HFFc6 (cell line): ENCODE measurements around the gene USP47. TPM values are rescaled to one million over a fixed set of nuclear protein-coding genes. Genes with fewer than 3 reads are reported as not detected.
A peak's percentile ranks its signal among the peaks of the same experiment; 100 is the strongest.

Experiments used
- DNase-seq: peaks from one replicate; pipeline ENCODE4 v3.0.0-alpha.2; 2018
- H3K27ac Mint-ChIP-seq: 2 replicates; pipeline ENCODE4 v1.8.0; 2020; ENCODE audit warnings: mild to moderate bottlenecking, mixed read lengths
- H3K27me3 Mint-ChIP-seq: 2 replicates; pipeline ENCODE4 v1.8.0; 2021; ENCODE audit warnings: mild to moderate bottlenecking, moderate library complexity, mixed read lengths; ENCODE audit not compliant: insufficient read depth
- H3K36me3 Mint-ChIP-seq: 2 replicates; pipeline ENCODE4 v1.8.0; 2021; ENCODE audit warnings: low read depth, mixed read lengths
- H3K4me1 Mint-ChIP-seq: 2 replicates; pipeline ENCODE4 v1.8.0; 2020; ENCODE audit warnings: low read depth, mixed read lengths
- H3K4me3 Mint-ChIP-seq: 2 replicates; pipeline ENCODE4 v1.8.0; 2020; ENCODE audit warnings: mild to moderate bottlenecking, moderate library complexity, mixed read lengths
- H3K9me3 Mint-ChIP-seq: 2 replicates; pipeline ENCODE4 v1.8.0; 2020; ENCODE audit warnings: mild to moderate bottlenecking, mixed read lengths
- total RNA-seq, 6 experiments: library from RNA; stranded (reverse); fragmentation: NEBNext Ultra II Directional; extraction: Animal tissue kit (Norgen Biotek cat#: 25700); gene quantifications; 2 replicates in 1 of 6; 3 replicates in 5 of 6; pipeline ENCODE4 v1.2.3, GENCODE V29; 2021
- TF ChIP-seq, protein P1 (sequence below): fragments of 200-600 bp; sonication (generic); IDR thresholded peaks from 2 replicates; pipeline ENCODE4 v1.5.0; 2021; ENCODE audit warnings: antibody characterized with exemption, mild to moderate bottlenecking

The USP47 gene
- total RNA-seq, 6 experiments from 2014 or later: 33.6 to 38.7 (median 35.1) TPM

DNA sequence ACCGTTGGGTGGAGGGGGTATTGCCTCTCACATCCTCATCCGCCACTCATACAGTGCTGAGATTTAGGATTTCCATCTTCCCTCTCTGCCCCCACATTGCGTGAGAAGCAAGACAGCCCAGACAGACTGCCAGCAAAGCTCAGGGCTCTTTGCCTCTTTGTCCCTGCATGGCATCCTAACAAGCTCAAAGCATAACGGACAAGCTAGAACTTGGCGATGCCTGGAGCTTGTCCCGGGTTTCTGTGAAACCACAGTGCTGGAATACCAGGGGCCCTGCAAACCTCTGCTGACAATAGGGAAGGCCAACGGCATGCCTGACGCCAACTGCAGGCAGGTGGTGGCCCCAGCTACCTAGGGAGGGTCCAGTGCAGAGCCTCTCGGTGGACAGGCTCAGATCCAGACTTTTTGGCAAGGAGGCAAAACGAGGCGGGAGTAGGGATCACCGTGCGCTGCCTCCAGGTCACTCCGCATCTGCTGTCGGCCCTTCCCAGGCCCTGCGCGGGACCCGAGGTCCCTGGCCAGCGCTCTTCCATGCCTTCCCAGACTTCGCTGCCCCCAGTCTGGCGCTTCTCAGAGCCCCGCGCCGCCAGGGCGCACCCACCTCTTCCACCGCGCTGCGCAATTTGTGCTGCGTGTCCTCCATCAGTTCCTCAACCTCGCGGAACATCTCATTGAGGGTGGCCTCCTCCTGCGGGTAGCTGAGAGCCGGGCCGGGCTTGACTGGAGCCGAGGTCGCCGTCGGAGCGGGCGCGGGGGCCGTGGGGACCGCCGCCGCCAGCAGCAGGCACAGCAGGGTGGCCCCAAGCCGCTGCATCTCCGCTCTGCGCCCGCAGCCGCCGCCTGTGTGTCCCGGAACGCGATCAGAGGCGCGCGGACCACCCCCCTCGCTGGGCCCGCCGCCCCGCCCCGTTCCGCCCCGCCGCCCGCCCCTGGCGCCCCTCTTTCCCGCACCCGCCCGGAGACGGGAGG, 166.3 kb downstream of the USP47 start, which contains the start of gene DKK3:
Gene DKK3, minus strand, starts transcription at position 858 of the 969 bp plus-strand sequence. Its CDS starts 44 bp downstream, at position 814.
- Mint-ChIP-seq H3K9me3 (no peaks in the 10 kb centered on the region), H3K4me1 (peaks cover 58% of the 10 kb centered on the region), H3K4me3 (peak within 1 kb of the TSS; percentile 89), H3K36me3 (peaks cover 36% of the 10 kb centered on the region), H3K27ac (peak within 1 kb of the TSS; percentile 82), H3K27me3 (no peaks in the 10 kb centered on the region; the same call in 1 of the 2 replicates)
- TF ChIP-seq, protein P1, sequence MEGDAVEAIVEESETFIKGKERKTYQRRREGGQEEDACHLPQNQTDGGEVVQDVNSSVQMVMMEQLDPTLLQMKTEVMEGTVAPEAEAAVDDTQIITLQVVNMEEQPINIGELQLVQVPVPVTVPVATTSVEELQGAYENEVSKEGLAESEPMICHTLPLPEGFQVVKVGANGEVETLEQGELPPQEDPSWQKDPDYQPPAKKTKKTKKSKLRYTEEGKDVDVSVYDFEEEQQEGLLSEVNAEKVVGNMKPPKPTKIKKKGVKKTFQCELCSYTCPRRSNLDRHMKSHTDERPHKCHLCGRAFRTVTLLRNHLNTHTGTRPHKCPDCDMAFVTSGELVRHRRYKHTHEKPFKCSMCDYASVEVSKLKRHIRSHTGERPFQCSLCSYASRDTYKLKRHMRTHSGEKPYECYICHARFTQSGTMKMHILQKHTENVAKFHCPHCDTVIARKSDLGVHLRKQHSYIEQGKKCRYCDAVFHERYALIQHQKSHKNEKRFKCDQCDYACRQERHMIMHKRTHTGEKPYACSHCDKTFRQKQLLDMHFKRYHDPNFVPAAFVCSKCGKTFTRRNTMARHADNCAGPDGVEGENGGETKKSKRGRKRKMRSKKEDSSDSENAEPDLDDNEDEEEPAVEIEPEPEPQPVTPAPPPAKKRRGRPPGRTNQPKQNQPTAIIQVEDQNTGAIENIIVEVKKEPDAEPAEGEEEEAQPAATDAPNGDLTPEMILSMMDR: no peak
- DNase-seq: peak; percentile 38

Other genes with a start within 250 kb of the USP47 start
- gene GALNT18, start 220.0 kb upstream of the USP47 start, total RNA-seq: 10 to 100 TPM in 4 of 6 experiments, 1 to 10 TPM in 2; 2.7 to 13.7 (median 12.4) TPM
- 100 to 1,000 TPM; 518 to 872 (median 646) TPM for gene DKK3, start 166.7 kb downstream of the USP47 start, total RNA-seq